Measurements from ENCODE around the gene EPHA7. TPM values are rescaled to one million over a fixed set of nuclear protein-coding genes. Genes with fewer than 3 reads are reported as not detected.

EPHA7 gene
- total RNA-seq, 4 donors from 2014 or later = 0.12 to 0.95 TPM; not detected in 2

GRCh38 chr6:93350774-93351173, 68.6 kb downstream of the EPHA7 start:
- no peak for ATAC-seq (ENCODE audit: low FRiP score)
- TF ChIP-seq, protein P1, sequence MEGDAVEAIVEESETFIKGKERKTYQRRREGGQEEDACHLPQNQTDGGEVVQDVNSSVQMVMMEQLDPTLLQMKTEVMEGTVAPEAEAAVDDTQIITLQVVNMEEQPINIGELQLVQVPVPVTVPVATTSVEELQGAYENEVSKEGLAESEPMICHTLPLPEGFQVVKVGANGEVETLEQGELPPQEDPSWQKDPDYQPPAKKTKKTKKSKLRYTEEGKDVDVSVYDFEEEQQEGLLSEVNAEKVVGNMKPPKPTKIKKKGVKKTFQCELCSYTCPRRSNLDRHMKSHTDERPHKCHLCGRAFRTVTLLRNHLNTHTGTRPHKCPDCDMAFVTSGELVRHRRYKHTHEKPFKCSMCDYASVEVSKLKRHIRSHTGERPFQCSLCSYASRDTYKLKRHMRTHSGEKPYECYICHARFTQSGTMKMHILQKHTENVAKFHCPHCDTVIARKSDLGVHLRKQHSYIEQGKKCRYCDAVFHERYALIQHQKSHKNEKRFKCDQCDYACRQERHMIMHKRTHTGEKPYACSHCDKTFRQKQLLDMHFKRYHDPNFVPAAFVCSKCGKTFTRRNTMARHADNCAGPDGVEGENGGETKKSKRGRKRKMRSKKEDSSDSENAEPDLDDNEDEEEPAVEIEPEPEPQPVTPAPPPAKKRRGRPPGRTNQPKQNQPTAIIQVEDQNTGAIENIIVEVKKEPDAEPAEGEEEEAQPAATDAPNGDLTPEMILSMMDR (IDR thresholded peaks at IDR 0.05) = no peak
- no peak for DNase-seq (ENCODE audit: low spot score)

DNA sequence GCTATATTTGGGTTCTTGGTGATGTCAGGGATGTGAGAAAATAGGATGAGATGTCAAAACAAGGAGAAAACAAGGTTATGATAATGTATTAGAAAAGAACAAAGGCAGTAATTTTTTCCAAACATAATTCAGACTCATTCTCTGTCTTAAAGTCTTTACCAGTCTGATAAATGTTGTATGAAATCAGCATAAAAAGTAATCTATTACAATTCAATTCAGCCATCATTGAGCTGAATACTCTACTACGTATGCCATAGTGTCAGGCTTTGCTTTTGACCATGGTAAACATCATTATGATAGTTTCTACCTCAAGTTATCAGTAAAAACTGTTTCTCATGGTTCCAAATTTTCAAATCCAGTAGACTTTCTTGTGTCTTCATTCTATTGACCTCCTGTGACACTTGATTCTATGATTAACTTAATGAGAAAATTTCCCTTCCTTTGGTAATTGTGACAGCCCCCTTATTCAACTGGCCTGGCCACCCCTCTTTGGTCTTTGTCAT, 75.0 kb downstream of the EPHA7 start:
- DNase-seq (ENCODE audit: low spot score) = no peak
- no peak for ATAC-seq (ENCODE audit: low FRiP score)
- TF ChIP-seq, protein P1 (IDR thresholded peaks at IDR 0.05) = no peak

DNA sequence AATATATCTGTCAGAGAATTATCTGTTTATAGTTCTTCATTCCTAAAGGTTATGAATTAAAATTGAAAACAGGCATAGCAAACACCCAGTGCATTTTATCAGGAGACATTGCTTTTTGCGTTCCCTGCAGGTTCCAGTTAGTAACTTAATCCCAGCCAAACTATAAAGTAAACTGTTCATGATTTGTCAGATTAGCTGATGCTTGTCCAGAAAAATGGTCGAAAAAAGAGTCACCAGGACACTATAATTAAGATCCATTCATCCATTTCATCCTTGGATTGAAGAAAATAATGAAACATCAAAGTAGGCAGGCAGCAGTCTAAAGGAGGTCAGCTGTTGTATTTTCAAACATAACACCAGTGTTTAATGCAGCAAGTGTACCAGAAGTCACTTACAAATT, 75.9 kb downstream of the EPHA7 start:
- DNase-seq (ENCODE audit: low spot score) (no peak), ATAC-seq (ENCODE audit: low FRiP score) (no peak)
- TF ChIP-seq, protein P1 (IDR thresholded peaks at IDR 0.05) = no peak

GRCh38 chr6:93341900-93342613, 77.3 kb downstream of the EPHA7 start:
- TF ChIP-seq, protein P1 (IDR thresholded peaks at IDR 0.05) = no peak
- DNase-seq (ENCODE audit: low spot score) = no peak
- ATAC-seq (ENCODE audit: low FRiP score) = no peak

DNA sequence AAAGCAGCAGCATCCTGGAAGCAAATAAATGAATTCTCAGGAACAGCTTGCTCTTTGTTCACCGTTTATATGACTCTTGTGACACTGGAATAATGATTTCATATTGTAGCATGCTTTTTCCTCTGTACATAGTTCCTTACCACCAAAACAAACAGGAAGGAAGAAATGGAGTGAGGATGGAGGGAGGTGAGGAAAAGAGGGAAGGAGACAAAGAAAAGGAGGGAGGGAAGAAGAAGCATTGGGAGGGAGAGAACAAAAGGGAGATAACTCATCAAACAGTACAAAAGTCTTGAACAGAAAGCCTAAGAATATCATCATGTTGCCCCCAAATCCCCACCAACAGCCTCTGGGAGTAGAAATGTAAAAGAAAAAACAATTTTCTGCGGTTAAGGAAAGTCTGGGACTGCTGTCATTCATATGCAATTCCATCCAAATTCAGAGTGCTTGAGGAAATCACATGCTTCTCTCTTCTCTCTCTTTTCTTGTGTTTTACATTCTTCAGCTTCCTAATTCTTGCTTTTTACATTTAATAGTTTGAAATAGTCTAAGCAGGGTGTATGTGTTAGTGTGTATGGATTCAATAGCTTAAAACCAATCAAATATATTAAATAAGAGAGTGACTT, 81.5 kb downstream of the EPHA7 start:
- ATAC-seq (ENCODE audit: low FRiP score) (no peak), DNase-seq (ENCODE audit: low spot score) (no peak)
- TF ChIP-seq, protein P1 (IDR thresholded peaks at IDR 0.05) = no peak

GRCh38 chr6:93337014-93337413, 82.3 kb downstream of the EPHA7 start:
- TF ChIP-seq, protein P1 (IDR thresholded peaks at IDR 0.05) = no peak
- no peak for DNase-seq (ENCODE audit: low spot score)
- no peak for ATAC-seq (ENCODE audit: low FRiP score)
